HEK293 (cell line): ENCODE data around the gene OVOL3.

Source experiments
- ZFP41 ChIP-seq: fragments of 450-650 bp; formaldehyde crosslinking; IDR thresholded peaks from 2 replicates; pipeline ENCODE4 v1.5.1; 2016; ENCODE audit warnings: missing biosample characterization, missing genetic modification characterization, borderline replicate concordance
- TF ChIP-seq, protein P1 (sequence below): fragments of 450-650 bp; formaldehyde crosslinking; optimal IDR thresholded peaks from 2 replicates; pipeline ENCODE3; 2016; ENCODE audit warnings: missing biosample characterization, mild to moderate bottlenecking, missing genetic modification characterization
- TF ChIP-seq, protein P2 (sequence below): fragments of 450-650 bp; formaldehyde crosslinking; IDR thresholded peaks from 2 replicates; pipeline ENCODE4 v1.5.1; 2016; ENCODE audit warnings: missing biosample characterization, missing genetic modification characterization

DNA sequence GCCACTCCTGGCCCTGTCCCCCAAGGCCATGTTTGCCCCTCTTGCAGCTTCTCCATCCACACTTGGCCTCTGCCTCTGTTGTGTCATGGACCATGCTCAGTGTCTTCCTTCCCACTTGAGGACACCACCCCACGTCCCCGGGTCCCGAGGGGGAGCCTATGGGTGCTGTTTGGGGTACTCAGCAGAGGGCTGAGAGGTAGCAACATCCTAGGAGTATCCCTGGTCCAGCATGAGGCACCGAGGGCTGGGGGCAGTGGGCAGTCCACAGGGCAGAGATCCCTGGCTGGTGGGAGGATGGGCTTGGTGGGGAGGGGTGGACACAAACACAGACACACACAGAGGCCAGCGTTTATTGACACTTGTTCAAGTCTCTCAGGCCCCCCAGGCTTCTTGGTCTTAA, 39.6 kb downstream of the OVOL3 start:
- no peak for TF ChIP-seq ZFP41 (tag by site-specific recombination)
- TF ChIP-seq, protein P1, sequence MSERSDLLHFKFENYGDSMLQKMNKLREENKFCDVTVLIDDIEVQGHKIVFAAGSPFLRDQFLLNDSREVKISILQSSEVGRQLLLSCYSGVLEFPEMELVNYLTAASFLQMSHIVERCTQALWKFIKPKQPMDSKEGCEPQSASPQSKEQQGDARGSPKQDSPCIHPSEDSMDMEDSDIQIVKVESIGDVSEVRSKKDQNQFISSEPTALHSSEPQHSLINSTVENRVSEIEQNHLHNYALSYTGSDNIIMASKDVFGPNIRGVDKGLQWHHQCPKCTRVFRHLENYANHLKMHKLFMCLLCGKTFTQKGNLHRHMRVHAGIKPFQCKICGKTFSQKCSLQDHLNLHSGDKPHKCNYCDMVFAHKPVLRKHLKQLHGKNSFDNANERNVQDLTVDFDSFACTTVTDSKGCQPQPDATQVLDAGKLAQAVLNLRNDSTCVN (tag by site-specific recombination): no peak
- TF ChIP-seq, protein P2, sequence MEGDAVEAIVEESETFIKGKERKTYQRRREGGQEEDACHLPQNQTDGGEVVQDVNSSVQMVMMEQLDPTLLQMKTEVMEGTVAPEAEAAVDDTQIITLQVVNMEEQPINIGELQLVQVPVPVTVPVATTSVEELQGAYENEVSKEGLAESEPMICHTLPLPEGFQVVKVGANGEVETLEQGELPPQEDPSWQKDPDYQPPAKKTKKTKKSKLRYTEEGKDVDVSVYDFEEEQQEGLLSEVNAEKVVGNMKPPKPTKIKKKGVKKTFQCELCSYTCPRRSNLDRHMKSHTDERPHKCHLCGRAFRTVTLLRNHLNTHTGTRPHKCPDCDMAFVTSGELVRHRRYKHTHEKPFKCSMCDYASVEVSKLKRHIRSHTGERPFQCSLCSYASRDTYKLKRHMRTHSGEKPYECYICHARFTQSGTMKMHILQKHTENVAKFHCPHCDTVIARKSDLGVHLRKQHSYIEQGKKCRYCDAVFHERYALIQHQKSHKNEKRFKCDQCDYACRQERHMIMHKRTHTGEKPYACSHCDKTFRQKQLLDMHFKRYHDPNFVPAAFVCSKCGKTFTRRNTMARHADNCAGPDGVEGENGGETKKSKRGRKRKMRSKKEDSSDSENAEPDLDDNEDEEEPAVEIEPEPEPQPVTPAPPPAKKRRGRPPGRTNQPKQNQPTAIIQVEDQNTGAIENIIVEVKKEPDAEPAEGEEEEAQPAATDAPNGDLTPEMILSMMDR (tag by site-specific recombination): no peak
